NCI-H1105 (cell line): ENCODE data around the gene TMEM131L.

Source experiments
- DNase-seq: peaks from one replicate; lab custom pipeline; 2025; lab: John Stamatoyannopoulos, UW

Gene TMEM131L

GRCh38 chr4:153520801-153521329 is 54.7 kb downstream of the TMEM131L start:
- DNase-seq: no peak

DNA sequence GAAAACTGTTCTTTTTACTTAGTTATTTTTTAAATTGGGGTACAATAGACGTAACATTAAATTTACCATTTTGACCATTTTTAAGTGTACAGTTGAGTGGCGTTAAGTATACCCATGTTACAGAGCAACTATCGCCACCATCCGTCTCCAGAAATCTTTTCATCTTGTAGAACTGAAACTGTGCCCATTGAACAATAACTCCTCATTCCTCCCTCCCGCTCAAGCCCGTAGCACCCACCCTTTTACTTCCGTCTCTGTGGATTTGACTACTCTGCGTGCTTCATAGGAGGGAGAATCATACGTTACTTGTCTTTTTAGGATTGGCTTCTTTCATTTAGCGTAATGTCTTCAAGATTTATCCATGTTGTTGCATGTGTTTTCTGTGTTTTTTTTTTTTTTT is 55.3 kb downstream of the TMEM131L start:
- no peak for DNase-seq

GRCh38 chr4:153521999-153522801 is 56.0 kb downstream of the TMEM131L start:
- no peak for DNase-seq

- DNase-seq: no peak
Measured at GRCh38 chr4:153522802-153523094, 56.6 kb downstream of the TMEM131L start.

- DNase-seq: no peak
Measured at GRCh38 chr4:153523164-153523796, 57.1 kb downstream of the TMEM131L start.

GRCh38 chr4:153523941-153524386 is 57.8 kb downstream of the TMEM131L start:
- DNase-seq: no peak

- no peak for DNase-seq
Measured at GRCh38 chr4:153524682-153525081, 58.5 kb downstream of the TMEM131L start.

- DNase-seq: no peak
Measured at GRCh38 chr4:153527690-153528089, 61.5 kb downstream of the TMEM131L start.

GRCh38 chr4:153528705-153529485 is 62.7 kb downstream of the TMEM131L start:
- DNase-seq: no peak

GRCh38 chr4:153529646-153530045 is 63.5 kb downstream of the TMEM131L start:
- no peak for DNase-seq

DNA sequence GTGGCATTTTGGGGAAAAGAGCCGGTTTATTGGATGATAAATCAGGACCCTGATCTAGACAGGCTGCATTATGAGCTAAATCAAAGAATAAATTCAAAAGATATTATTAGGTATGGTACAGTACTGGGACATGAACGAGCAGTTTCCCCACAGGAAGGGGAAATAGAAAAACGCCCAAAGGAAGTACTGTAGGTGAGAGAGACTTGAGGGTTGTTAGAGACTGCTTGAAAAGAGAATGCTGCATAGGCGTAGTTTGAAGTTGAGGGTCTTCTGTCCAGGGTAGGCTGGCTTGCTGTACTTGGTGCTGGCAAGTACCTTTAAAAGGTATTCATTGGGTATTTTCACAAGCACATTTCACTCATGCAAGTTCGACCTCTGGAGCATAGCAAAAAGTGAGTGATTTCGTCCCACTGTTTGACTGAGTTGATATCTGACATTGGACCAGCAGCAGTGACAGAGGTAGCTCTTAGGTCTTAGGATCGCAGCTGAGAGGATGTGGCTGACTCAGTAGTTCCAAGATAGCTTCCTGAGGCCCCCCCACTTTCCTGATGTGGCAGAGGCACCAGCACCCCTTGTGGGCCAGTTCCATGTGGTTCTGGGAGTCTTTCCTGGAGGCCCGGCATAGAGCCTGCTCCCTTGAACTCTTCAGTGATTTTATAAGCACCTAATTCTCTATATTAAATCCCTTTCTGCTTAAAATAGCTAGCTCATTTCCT is 64.3 kb downstream of the TMEM131L start:
- no peak for DNase-seq

DNA sequence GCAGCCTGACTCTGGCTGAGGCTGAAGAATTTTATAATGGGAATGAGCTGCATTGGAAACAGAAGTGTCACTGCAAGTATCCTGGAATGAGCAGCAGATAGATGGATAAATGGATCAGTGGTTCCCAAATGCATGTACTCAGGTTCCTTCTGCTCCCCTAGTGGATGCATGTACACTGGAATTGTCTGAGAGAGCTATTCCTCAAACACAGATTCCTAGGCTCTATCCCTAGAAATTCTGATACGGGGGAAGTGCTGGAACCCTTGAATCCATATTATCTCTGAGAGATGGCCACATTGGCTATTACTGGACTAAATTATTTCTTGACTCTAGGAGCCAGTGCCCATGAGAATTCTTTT is 64.8 kb downstream of the TMEM131L start:
- DNase-seq: no peak

DNA sequence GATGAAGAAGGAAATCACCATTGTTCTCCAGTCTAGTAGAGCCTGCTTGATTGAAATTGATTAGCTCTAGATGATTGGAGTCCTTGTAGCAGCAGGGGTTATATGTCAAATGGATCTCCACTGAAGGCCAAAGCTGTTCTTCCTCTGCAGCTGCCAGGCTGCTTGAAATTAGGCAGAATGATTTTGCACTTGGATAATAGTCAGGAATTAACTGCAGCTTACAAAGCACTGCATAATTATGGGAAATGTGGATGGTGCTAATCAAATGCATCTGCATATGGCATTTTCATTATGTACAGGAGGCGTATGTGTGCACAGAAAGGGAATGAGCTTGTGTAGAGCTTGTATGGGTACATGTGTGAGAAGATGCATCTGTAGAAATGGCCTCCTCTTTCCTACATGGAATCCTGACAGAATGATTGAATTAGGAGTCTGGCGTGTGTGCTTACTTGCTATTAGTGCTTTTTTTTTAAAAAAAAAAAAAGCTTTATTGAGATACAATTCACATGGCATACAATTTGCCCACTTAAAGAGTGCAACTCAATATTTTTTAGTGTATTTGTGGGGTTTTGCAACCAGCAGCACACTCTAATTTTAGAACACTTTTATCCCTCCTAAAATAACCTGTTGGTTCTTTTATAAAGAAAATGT is 65.9 kb downstream of the TMEM131L start:
- no peak for DNase-seq

DNA sequence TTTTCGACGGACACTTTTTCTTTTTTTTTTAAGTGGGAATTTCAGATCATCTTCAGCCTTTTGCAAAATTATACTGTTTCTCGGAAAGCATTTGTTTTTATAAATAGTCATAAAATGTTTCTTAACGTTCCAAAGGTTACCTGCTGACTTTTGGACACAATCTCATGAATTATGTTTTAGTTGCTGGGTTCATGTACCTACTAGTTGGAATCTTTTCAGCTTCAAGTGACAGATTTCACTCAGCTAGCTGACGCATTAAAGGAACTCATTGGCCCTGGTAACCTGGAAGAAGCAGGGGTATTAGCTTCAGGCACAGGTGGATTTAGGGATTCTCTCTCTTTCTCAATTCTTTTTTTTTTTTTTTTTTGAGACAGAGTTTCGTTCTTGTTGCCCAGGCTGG is 66.5 kb downstream of the TMEM131L start:
- no peak for DNase-seq

DNA sequence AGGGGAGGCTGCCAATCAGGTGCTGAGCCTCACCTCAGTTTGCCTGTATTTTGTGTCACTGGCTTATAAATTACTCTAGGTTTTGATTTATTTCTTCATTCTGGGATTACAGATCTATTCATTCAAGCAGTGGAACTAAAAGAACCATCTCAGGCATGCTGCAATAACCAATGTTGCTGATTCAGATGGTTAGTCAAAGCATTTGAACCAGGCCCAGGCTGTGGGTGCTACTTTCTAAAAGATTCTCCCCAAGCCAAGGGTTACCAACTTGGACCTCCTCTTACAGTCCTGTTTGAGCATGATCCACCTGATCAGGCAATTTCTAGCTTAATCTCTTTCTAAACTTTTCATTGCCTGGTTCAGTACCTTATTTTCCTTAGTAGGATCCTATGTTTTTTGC is 67.2 kb downstream of the TMEM131L start:
- DNase-seq: no peak

DNA sequence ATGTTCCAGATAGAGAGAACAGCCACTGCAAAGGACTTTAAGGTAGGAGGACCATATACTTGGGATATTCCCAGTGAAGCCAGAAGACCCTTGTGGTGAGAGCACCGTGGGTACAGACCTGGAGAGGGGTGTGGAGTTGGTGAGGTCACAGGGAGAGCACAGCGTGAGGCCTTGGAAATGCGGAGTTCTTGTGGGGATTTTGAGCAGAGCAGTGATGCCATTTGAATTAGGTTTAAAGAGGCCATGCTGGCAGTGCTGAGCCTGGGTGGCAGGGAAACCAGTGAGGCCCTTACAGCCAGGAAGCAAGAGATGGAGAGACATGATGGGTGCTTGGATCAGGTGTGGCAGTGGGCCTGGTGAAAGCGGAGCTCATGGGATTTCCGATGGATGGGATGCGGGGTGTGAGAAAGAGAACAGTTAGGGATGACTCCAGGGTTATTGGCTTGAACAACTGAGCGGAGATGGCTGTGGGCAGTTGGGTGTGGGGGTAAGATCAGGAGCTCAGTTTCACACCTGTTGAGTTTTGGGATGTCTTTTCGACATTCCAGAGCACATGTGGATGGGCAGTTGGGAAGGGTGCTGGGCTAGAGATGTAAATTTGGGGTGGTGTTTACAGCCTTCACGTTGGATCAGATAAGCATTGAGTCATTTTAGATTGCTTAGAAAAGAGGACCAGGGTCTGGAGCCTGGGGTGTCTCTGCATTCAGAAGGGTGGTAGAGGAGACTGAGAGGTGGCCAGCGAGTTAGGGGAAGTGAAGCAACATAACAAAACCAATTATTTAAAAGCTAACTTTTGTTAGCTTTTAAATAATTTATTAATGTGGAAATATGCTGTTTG is 68.9 kb downstream of the TMEM131L start:
- no peak for DNase-seq

DNA sequence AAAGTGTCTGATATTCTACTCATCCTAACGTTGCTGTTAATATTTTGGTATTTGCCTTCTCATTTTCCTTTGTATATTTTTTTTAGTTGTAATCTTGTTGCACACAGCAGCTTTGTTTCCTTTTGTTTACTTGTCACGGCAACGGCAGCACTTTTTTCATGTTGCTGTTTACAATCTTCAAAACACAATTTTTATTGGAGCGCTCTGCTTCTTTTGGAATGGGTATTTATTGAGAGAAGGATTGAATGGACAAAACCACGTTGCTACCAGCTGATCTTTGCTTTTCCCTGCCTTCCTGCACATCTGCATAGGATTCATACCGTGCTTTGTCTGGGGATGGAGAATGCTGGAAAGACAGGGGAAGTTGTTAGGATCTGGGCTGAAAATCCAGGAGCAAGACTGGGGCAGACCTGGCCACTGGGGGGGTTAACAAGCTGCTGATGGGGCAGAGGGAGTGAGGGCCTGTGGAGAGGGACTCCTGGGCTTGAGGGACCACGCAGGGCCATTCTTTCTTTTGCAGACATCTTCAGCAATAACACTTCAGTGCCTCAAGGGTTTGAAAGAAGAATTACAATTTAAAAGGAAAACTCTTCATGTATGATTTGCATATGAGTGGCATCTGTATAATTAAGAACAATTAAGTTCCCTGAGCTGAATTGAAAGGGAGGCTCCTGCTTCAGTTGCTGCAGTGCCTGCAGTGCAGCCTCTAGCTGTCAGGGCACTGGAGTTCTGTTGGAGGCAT is 69.8 kb downstream of the TMEM131L start:
- no peak for DNase-seq

GRCh38 chr4:153537493-153537960 is 71.4 kb downstream of the TMEM131L start:
- no peak for DNase-seq

- no peak for DNase-seq
Measured at GRCh38 chr4:153538487-153539357, 72.6 kb downstream of the TMEM131L start.
